Muscle of arm (tissue), 12 donors: ENCODE results near the gene TMEM171. TPM values are rescaled to one million over a fixed set of nuclear protein-coding genes. Genes with fewer than 3 reads are reported as not detected.

ENCODE experiments used
- DNase-seq: peaks from one replicate; pipeline ENCODE4 v3.0.0-alpha.2; 2013
- polyA plus RNA-seq, 12 donors: library from polyadenylated mRNA; unstranded; fragments of 120-200 nt; gene quantifications; one replicate each; pipeline ENCODE4 v1.2.1, GENCODE V29; 2013; ENCODE audit not compliant: insufficient read length in 12 of 12

TMEM171 gene
- polyA plus RNA-seq, 12 donors = 0.15 to 6.9 (median 0.81) TPM; not detected in 2

DNA sequence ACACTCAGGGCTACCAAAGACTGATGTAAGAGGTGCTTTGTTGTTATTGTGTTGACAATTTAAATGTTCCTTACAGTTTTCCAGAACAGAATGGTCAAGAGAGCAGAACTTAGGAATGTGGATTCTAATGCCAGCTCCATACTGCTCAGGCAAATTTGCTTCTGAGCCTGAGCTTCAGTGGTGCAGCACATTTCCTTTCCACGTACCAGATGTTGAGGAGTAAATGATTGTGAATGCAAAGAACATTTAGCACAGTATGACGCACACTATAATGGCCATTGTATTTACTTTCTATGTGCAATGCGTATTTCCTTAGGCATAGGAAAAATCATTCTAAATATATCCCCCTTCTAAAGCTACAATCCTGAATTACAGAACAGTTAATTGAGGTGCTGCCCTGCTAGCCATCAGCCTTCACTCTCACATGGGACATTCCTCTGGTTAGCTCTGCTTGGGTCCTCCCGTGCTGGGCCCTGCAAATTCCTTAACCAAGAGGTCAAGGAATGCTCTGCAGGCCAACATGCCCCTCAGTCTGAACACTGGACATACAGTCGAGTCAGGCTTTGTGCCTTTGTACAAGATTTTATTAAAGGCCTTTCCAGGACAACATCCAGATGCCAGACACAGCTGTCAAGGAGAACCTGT is 31.5 kb downstream of the TMEM171 start:
- no peak for DNase-seq

DNA sequence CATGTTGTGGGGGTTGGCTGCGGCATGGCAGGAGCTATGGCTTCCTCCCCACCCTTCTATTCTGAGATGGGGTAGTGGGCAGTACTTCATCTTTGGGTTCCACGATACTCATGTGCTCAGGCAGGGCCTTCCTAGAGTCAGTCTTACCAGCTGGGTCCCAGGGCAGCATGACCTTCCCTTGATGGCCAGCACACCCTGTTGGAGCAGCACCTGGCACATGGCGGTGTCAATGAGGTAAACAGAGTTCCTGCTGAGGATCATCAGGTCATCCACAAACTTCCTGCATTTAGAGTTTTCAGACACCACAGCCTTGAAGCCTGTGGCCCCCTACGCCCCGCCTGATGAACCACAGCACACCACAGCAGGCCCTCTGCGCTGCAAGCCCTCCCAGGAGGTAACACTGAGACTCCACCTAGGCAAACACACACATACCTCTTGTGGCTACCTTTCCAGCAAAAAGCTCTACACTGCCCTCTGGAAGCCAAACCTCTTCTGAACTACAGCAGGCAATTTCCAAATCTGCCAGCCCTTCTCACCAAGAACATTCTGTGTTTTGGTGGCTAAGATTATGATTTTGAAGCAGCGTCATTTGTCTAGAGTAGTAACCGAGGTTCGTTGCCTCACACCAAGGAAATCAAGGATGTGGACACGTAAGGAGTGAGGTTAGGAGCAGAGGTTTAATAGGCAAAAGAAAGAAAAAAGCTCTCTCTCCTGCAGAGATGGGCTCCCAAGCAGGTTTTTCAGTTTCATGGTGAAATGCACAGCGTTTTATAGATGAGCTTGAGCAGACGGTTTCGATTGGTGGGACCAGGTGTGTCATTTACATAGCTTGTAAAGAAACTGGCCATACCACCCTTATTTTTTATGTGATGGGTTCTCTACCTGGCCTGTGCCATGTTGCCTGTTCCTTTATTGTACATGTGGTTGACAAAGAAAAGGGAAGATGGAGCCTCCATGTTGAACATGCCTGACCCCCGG is 32.3 kb downstream of the TMEM171 start:
- DNase-seq = no peak

DNA sequence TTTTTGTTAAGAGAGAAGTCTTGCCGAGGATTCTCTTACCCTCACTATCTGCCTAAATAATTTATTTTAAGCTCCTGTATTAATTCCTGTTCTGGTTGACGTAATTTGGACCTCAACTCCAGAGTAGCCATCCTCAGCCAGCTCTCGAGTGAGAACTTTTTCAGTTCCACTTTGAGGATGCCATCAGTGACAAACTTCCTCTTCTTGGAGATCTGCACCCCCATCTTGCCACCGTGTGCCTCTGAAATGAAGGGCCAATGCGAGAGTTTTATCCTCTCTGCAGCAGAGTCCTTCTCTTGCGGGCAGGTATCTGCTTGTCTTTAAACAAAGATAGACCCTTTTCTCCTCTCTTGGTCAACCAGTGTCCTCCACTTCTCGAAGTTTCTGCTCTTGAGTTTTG is 33.1 kb downstream of the TMEM171 start:
- DNase-seq = no peak

GRCh38 chr5:73154208-73155006 is 34.0 kb downstream of the TMEM171 start:
- DNase-seq = no peak

DNA sequence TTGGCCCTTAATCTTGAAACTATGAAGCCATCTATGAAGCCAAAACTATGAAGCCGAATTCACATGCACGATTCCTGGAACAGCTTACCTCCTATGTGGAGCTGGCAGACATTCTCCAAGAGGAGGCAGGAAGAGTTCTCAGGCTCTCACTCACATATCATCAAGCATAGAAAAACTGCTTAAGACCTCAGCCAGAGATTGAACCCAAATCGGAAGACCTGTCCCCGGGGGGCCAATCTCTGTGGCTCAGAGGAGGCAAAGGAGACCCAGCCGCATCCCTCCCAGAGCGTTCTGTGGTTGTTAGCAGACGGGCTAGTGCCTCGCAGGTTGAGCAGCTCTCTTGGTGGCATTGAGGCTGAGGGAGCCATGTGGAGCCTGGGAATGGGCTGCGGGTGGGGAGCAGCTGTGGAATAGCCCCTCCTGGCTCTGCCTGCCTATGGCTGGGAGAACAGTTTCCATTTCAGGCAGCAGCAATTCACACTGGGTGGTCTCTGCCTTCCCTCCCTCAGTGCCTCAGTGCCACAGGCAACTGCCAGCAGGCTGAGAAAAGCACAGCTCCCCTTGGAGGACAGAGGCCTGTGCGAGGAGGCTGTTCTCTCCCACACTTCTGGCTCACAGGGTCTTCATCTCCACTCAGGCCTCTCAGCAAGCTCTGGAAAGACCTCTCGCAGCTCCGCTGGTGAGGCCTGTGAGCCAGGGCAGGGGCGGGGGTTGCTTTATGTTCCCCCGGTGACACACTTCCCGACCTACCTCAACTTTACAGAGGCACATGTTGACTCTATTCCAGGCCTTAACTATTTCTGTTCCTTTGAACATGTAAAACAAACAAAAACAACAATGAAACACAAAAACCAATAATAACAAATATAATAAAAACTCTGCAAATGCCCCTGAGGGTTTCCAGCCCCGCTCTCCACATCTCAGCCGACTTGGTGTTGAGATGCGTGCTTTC is 35.2 kb downstream of the TMEM171 start:
- DNase-seq = no peak

DNA sequence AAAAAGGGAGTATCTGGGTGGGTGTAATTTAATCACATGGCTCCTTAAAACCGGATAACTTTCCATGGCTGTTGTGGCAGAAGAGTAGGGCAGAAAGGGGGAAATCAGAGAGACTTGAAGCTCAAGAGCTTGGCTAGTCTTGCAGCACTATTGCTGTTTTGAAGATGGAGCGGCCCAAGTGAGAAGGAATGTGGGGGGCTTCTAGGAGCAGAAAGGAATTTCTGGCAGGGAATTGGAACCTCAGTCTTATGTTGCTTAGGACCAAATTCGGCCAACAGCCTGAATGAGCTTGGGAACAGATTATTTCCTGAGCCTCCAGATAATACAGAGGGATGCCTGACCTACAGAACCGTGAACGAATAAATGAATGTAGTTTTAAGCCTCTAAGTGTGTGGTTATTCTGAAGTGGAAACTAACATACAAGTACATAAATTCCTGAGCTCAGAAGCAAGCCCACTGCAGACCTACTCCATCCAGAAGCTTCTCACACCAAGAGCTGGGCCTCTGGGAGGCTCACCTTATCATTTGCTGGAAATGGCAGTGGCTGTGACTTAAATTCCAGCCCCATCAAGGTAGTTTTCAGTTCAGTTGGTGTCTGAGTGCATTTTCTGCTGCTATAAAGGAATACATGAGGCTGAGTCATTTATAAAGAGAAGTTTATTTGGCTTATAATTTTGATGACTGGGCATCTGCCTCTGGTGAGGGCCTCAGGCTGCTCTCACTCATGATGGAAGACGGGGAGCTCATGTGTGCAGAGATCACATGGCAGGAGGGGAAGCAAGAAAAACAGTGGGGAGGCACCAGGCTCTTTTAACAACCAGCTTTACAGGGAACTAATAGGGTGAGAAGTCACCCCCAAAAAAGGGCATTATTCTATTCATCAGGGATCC is 37.3 kb downstream of the TMEM171 start:
- DNase-seq = no peak

DNA sequence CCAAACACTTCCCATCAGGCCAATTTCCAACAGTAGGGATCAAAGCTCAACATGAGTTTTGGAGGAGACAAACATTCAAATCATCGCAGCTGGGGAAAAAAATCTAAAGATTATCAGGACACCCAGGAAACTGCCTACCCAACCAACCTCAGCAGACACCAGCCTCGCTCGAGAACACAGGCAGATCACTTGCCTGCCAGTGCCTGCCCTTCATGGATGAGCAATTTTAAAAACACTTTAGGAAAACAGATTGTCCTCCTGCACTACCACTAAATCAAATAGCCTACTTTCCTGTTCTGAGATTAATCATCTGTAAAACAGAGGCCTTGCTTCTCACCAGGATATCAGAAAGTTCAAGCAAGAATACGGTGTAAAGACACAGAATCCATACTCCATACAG is 37.9 kb downstream of the TMEM171 start:
- DNase-seq = no peak

GRCh38 chr5:73160239-73160671 is 39.9 kb downstream of the TMEM171 start:
- no peak for DNase-seq

DNA sequence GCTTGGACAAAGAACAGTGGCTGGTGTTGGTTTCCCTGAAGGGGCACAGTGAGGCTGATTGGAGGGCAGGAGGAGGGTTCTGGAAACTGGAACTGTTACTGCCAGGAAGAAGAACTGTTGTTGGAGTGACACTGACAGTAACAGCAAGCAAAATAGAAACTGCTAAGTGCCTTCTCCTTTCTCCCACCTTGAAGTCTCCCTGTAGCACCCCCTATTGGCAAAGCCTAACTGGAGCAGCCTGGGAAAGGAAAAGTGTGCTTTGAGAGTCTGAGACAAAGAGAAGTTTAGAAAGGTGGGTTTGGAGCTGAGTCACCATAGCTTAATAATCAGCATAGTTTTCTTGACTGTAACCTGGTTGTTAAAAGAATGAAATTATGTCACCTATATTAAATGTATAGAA is 50.1 kb downstream of the TMEM171 start:
- no peak for DNase-seq

GRCh38 chr5:73171495-73171894 is 51.1 kb downstream of the TMEM171 start:
- DNase-seq = no peak

- DNase-seq = no peak
Observed at GRCh38 chr5:73172951-73173350, 52.6 kb downstream of the TMEM171 start, which contains the start of gene TMEM174. Gene TMEM174 (plus strand): TSS chr5:73173193. CDS start chr5:73173244, 51 bp downstream.

GRCh38 chr5:73174100-73174815 is 53.9 kb downstream of the TMEM171 start:
- no peak for DNase-seq

- DNase-seq = no peak
Observed at GRCh38 chr5:73176250-73176649, 55.9 kb downstream of the TMEM171 start.

DNA sequence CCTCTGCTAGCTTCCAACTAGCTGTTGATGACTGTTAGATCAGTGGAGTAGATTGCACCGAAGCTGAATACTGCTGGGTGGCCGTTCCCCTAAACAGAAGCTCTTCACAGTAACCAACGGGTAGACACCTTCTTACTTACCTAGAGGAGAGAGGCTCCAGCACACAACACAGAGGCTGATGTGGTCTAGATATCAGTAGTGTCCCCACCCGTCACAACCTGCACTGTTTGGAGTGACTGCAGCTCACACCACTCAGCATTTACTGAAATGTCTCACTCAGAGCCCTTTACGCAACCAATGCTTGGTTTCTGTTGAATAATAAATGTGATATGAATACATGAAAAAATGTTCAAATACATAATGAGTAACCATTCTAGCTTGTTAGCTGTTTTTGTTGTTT is 57.9 kb downstream of the TMEM171 start:
- no peak for DNase-seq

DNA sequence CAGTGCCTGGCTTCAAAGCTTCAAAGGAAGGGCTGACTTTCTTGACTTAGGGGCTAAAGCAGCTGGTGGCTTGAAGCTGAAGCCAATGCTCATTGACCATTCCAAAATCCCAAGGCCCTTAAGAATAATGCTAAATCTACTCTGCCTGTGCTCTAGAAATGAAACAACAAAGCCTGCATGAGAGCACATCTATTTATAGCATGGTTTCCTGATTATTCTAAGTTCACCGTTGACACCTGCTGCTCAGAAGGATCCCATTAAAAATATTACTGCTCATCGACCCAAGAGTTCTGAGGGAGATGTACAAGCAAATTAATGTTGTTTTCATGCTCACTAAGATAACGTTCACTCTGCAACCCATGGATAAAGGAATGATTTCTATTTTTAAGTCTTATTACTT is 59.4 kb downstream of the TMEM171 start:
- no peak for DNase-seq

GRCh38 chr5:73180566-73180965 is 60.2 kb downstream of the TMEM171 start:
- DNase-seq = no peak
